ENCODE results near the gene PACSIN3. TPM values are rescaled to one million over a fixed set of nuclear protein-coding genes. Genes with fewer than 3 reads are reported as not detected.

The PACSIN3 gene
- total RNA-seq, 6 experiments from 2014 or later: 9.6 to 31.1 (median 25.0) TPM

DNA sequence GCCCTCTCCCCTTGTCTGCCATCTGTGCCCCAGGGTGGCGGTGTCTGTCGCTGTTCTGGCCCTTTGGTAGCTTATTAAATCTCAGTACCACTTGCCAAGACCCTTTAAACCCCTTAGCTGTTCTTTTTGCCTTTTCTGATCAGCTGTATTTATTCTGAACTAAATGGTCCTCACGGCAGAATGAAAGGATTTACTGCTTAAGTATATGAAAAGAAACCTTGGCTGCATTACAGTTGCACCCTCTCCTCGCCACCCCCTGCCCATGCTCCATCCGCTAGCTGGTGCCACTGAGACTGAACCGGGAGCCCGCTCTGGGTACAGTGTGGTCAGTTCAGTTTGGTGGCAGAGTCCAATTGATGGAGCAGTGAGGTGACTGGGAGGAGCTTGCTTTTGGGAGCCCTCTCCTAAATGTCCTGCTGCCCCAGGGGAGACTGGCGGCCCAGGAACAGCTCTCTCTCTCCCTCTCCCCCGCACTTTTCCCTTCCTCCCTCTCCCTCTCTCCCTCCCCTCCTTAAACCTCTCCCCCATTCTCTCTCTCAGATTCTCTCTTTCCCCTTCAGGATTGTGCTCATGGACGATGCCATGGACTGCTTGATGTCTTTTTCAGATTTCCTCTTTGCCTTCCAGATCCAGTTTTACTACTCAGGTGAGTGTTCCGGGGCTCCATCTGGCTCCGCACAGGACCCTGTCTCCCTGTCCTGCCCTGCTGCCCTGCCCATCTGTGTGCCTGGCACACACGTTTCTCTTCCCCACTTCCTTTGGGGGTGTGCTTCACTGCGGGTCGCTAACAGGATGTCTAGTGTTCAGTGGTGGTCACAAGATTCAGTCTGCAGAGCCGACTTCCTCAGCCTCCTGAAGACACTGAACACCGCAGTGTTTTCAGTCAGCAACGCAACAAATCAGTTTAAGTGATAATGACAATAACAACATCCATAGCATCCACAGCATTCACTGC lies 31.3 kb downstream of the PACSIN3 start:
- Histone ChIP-seq H3K4me1 (no peaks in the 10 kb centered on the region), H3K27me3 (no peaks in the 10 kb centered on the region), H3K27ac (no peak overlapping the region), H3K9me3 (no peaks in the 10 kb centered on the region), H3K4me3 (no peak overlapping the region), H3K36me3 (no peaks in the 10 kb centered on the region)
- intact Hi-C loops (cut with DNase I): loop anchor here (5.0 kb wide), 2 partner anchors 263 to 268 kb away; no protein-coding TSS in a partner anchor
- DNase-seq: no peak
- WGBS (ENCODE audit: insufficient coverage, low coverage, low lambda C conversion rate, missing lambda C conversion rate): 34% methylated on average over 12 of the region's 18 CpGs
- TF ChIP-seq, protein P1, sequence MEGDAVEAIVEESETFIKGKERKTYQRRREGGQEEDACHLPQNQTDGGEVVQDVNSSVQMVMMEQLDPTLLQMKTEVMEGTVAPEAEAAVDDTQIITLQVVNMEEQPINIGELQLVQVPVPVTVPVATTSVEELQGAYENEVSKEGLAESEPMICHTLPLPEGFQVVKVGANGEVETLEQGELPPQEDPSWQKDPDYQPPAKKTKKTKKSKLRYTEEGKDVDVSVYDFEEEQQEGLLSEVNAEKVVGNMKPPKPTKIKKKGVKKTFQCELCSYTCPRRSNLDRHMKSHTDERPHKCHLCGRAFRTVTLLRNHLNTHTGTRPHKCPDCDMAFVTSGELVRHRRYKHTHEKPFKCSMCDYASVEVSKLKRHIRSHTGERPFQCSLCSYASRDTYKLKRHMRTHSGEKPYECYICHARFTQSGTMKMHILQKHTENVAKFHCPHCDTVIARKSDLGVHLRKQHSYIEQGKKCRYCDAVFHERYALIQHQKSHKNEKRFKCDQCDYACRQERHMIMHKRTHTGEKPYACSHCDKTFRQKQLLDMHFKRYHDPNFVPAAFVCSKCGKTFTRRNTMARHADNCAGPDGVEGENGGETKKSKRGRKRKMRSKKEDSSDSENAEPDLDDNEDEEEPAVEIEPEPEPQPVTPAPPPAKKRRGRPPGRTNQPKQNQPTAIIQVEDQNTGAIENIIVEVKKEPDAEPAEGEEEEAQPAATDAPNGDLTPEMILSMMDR (IDR thresholded peaks at IDR 0.05): no peak
- TF ChIP-seq POLR2A (IDR thresholded peaks at IDR 0.05): no peak
- ATAC-seq: no peak

DNA sequence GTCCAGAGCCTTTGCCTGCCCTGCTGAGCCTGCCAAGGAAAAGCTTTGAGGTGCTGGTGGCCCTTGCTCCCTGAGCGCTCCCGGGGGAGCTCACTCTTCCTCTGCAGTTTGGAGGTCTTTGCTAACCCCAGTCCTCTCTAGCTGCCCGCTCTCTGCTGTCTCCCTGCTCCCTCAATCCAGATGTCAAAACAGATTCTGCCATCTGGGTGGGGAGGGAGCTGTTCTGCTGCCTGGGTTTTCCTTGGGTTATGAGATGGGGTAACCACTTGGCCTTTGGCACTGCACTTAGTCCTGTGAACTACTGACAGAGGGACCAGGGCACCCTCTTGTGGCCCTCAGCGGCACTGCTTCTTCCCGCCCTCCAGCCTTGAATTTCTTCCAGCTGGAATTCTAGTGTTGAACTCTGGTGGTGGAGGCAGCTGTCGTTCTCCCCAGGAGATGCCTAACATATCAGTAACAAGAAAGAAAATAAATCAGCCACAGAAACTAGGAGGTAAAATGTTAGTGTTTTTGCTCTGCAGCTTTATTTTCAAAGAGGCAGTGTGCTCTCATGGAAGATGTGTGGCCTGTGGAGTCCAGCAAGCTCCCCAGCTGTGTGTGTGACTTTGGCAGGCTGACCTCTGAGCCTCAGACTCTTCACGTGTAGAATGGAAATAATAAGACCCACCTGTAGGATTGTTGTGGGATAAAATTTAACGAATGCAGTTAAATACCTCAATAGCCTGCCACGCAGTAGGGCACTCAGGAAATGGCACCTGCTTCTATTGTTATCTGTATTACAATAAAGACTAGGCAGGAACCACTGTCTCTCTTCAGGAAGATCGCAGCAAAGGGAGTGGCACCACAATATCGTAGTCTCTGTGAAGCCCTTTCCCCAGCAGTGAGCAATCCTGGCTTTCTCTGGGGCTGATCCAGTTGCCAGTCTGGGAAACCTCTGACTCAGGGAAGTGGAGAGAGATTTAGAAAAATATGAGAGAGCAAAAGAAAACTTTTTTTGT lies 33.0 kb downstream of the PACSIN3 start:
- H3K27me3 ChIP-seq: no peaks in the 10 kb centered on the region
- DNase-seq: peak; percentile 73 to 78 (median 78)
- H3K36me3 ChIP-seq: no peaks in the 10 kb centered on the region
- intact Hi-C loops (cut with DNase I): loop anchor here (5.0 kb wide), 2 partner anchors 261 to 266 kb away; no protein-coding TSS in a partner anchor
- no peak overlapping the region for H3K27ac ChIP-seq
- 21% methylated on average over 8 of the region's 11 CpGs for WGBS (ENCODE audit: insufficient coverage, low coverage, low lambda C conversion rate, missing lambda C conversion rate)
- no peaks in the 10 kb centered on the region for H3K9me3 ChIP-seq
- ATAC-seq: peak; percentile 93 to 97 (median 95)
- H3K4me1 ChIP-seq: no peaks in the 10 kb centered on the region
- no peak for TF ChIP-seq POLR2A (IDR thresholded peaks at IDR 0.05)
- TF ChIP-seq, protein P1 (IDR thresholded peaks at IDR 0.05): peak; percentile 89 to 97 (median 95)
- no peak overlapping the region for H3K4me3 ChIP-seq

DNA sequence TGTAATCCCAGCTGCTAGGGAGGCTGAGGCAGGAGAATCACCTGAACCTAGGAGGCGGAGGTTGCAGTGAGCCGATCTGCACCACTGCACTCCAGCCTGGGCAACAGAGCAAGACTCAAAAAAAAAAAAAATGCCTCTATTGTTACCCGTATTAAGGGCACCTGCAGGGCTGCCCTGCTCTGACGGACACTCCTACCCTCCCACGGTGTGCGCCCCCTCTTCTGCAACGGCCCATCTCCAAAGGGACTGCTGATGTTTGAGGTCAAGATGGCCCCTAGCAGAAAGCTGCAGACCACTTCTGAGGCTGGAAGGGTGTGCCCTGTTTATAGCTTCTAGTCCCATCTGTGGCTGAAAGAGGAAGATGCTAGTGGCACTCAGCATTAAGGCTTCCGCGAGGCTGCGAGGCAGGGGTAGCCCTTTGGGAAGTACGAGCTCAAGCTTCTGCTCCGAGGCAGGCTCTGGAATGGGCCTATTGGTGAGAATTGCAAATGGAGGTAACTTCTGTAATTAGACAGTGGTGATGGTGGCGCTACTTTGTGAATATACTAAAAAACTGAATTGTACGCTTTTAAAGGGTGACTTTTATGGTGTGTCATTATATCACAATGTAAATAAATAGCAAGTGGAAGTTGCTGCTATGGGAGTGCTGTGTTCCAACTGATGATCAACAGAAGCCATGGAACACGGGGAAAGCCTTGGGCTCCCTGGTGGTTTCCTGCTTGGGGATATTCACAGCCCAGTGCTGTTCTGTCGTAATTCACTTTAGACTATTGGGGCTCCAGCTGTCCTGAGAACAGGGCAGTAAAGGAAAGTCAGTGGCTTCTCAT lies 33.9 kb downstream of the PACSIN3 start:
- Histone ChIP-seq H3K4me1 (no peaks in the 10 kb centered on the region), H3K9me3 (no peaks in the 10 kb centered on the region), H3K36me3 (no peaks in the 10 kb centered on the region), H3K4me3 (no peak overlapping the region), H3K27ac (no peak overlapping the region), H3K27me3 (no peaks in the 10 kb centered on the region)
- no peak for ATAC-seq
- intact Hi-C loops (cut with DNase I): loop anchor here (5.0 kb wide), 2 partner anchors 260 to 265 kb away; no protein-coding TSS in a partner anchor
- no peak for DNase-seq
- WGBS (ENCODE audit: insufficient coverage, low coverage, low lambda C conversion rate, missing lambda C conversion rate): 76% methylated on average over 4 of the region's 16 CpGs
- no peak for TF ChIP-seq POLR2A (IDR thresholded peaks at IDR 0.05)
- TF ChIP-seq, protein P1 (IDR thresholded peaks at IDR 0.05): no peak

Data from right lobe of liver (tissue), 6 donors.